GM12878 (cell line): Measurements from ENCODE around the gene TMEM229B. TPM values are rescaled to one million over a fixed set of nuclear protein-coding genes. Genes with fewer than 3 reads are reported as not detected.
A peak's percentile ranks its signal among the peaks of the same experiment; 100 is the strongest.

ENCODE experiments used
- CHD2 ChIP-seq: IDR thresholded peaks from 2 replicates; pipeline ENCODE4 v1.6.1; 2011; ENCODE audit warnings: low read depth, low read length, improper control_type of control experiment, borderline replicate concordance
- CREM ChIP-seq: IDR thresholded peaks from 2 replicates; pipeline ENCODE4 v1.6.1; 2014; ENCODE audit warnings: antibody characterized with exemption, low read depth
- ETV6 ChIP-seq, 2 experiments: fragments of 450-650 bp in 1 of 2; IDR thresholded peaks in 1 of 2; conservative IDR thresholded peaks in 1 of 2; 2 replicates each; pipeline ENCODE4 v1.6.1; 2014; ENCODE audit warnings: antibody characterized with exemption in 1 of 2, borderline replicate concordance in 1 of 2, low read depth in 1 of 2, mild to moderate bottlenecking in 1 of 2, moderate library complexity in 1 of 2
- HSF1 ChIP-seq: fragments of 150-350 bp; IDR thresholded peaks from 2 replicates; pipeline ENCODE4 v1.6.1; 2014; ENCODE audit warnings: mild to moderate bottlenecking, low read depth, low read length
- IRF4 ChIP-seq: IDR thresholded peaks from 2 replicates; pipeline ENCODE4 v1.6.1; 2011; ENCODE audit warnings: low read depth, low read length
- JUNB ChIP-seq: IDR thresholded peaks from 2 replicates; pipeline ENCODE4 v1.6.1; 2016; ENCODE audit warnings: antibody characterized with exemption, mild to moderate bottlenecking
- JUND ChIP-seq: IDR thresholded peaks from 2 replicates; pipeline ENCODE4 v1.6.1; 2012; ENCODE audit warnings: low read depth, mild to moderate bottlenecking, low read length, improper control_type of control experiment, moderate library complexity
- KLF5 ChIP-seq: fragments of 450-650 bp; IDR thresholded peaks from 2 replicates; pipeline ENCODE4 v1.6.1; 2014; ENCODE audit warnings: mild to moderate bottlenecking; ENCODE audit not compliant: partially characterized antibody
- MTA3 ChIP-seq: IDR thresholded peaks from 2 replicates; pipeline ENCODE4 v1.6.1; 2012; ENCODE audit warnings: low read length, inconsistent platforms, borderline replicate concordance
- NR2C1 ChIP-seq: fragments of 450-650 bp; IDR thresholded peaks from 2 replicates; pipeline ENCODE4 v1.6.1; 2017; ENCODE audit warnings: antibody characterized with exemption, mild to moderate bottlenecking, moderate library complexity
- NR2F1 ChIP-seq: fragments of 450-650 bp; conservative IDR thresholded peaks from 2 replicates; pipeline ENCODE4 v1.6.1; 2017; ENCODE audit warnings: mild to moderate bottlenecking
- POU2F2 ChIP-seq: IDR thresholded peaks from 3 replicates; pipeline ENCODE4 v1.6.1; 2011; ENCODE audit warnings: low read depth, mild to moderate bottlenecking, low read length, borderline replicate concordance
- RAD21 ChIP-seq: IDR thresholded peaks from 2 replicates; pipeline ENCODE4 v1.6.1; 2011; ENCODE audit warnings: mild to moderate bottlenecking, low read depth, low read length, moderate library complexity; ENCODE audit not compliant: insufficient read depth
- RELB ChIP-seq: fragments of 450-650 bp; IDR thresholded peaks from 2 replicates; pipeline ENCODE4 v1.6.1; 2017; ENCODE audit warnings: low read depth, mild to moderate bottlenecking, moderate library complexity
- RFX5 ChIP-seq: IDR thresholded peaks from 2 replicates; pipeline ENCODE4 v1.6.1; 2011; ENCODE audit warnings: low read depth, low read length, improper control_type of control experiment
- SMC3 ChIP-seq: IDR thresholded peaks from 2 replicates; pipeline ENCODE4 v1.6.1; 2011; ENCODE audit warnings: low read length, improper control_type of control experiment, borderline replicate concordance
- SPI1 ChIP-seq: IDR thresholded peaks from 2 replicates; pipeline ENCODE4 v1.6.1; 2011; ENCODE audit warnings: low read depth, mild to moderate bottlenecking, low read length, moderate library complexity, borderline replicate concordance; ENCODE audit not compliant: insufficient read depth
- ZBED1 ChIP-seq: IDR thresholded peaks from 2 replicates; pipeline ENCODE4 v1.6.1; 2016; ENCODE audit warnings: borderline replicate concordance
- ZNF207 ChIP-seq: fragments of 450-650 bp; IDR thresholded peaks from 2 replicates; pipeline ENCODE4 v1.6.1; 2014; ENCODE audit warnings: antibody characterized with exemption, mild to moderate bottlenecking, borderline replicate concordance
- ZSCAN29 ChIP-seq: fragments of 450-650 bp; IDR thresholded peaks from 2 replicates; pipeline ENCODE4 v1.6.1; 2017; ENCODE audit warnings: mild to moderate bottlenecking, moderate library complexity
- polyA plus RNA-seq, 11 experiments: library from polyadenylated mRNA; depleted of rRNA in 4 of 11; unstranded in 6 of 11; stranded (reverse) in 5 of 11; fragments of >200 nt; fragmentation: Nextera tagmentation in 4 of 11; fragmentation: Illumina TruSeq in 1 of 11; extraction: Ambion mirVana in 4 of 11; extraction: Trizol in 1 of 11; gene quantifications; 1 replicate in 1 of 11; 2 replicates in 10 of 11; pipeline versions ENCODE4 v1.2.1 to v1.2.3, GENCODE V29; 2011 to 2016; ENCODE audit warnings: inconsistent platforms in 2 of 11, missing spikeins in 2 of 11, low read depth in 1 of 11
- total RNA-seq, 4 experiments: library from RNA; depleted of rRNA in 3 of 4; stranded (reverse); fragments of >200 nt in 3 of 4; fragmentation: Illumina TruSeq in 1 of 4; extraction: Trizol in 1 of 4; gene quantifications; 2 replicates each; pipeline versions ENCODE4 v1.2.1 to v1.2.3, GENCODE V29; 2013 to 2021
- TF ChIP-seq, protein P1 (sequence below): fragments of 450-650 bp; IDR thresholded peaks from 2 replicates; pipeline ENCODE4 v1.6.1; 2016; ENCODE audit warnings: mild to moderate bottlenecking
- TF ChIP-seq, protein P2 (sequence below): fragments of 450-650 bp; formaldehyde crosslinking; IDR thresholded peaks from 2 replicates; pipeline ENCODE4 v1.4.0; 2022; ENCODE audit warnings: mild to moderate bottlenecking, moderate library complexity

Gene TMEM229B
- total and polyA plus RNA-seq, 10 of the 15 experiments (the other 5 are each of a cell fraction or from before 2014, with no cell fraction given): 0.24 to 5.3 (median 1.7) TPM

DNA sequence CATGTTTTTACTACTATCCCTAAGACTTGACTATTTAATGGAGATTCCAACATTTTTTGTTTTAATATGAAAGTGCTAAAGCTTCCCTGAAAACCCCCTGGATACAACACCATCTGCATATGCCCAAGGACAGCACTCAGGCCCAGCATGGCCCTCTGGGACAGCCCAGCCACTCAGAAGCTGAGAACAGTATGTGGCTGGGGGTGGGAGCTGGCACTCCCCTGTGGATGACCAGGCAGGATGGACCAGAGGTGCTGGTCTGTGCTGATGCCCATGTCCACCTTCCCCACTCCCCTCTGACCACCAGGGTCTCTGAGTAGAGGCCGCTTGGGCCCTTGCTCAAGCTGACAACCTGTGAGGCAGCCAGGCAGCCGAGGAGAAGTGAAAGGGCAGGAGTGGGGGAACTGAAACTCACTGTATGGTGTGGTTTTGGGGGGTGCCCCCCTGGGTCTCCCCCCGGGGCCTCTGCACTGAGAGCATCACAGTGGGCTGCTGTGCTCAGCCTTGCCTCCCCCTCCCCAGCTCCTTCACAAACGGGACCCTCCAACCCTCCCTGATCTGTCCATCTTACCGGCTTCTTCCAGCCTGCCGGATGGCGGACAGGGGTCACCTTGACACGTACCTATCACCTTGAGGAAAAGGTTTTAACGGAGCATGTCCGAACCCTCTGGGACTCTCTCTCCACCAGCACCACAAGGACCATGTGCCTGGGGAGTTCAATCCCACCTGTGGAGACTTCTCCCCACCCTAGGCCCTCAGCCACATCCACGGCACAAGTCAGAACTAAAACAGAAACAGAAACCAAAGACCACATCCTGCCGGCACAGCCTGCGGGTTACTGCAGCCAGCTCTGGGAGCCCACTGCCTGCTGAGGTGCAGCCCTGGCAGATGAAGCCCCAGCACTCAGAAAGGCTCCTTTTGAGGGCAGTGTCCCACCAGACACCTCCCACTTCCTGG, at the start of gene TMEM229B (continued):
- TF ChIP-seq POU2F2 (peak; percentile 83; the same call in 2 of the 3 replicates), ZNF207 (0 out of 2 replicates have a peak, but pooled peaks have one; percentile 20), SMC3 (no peak), CREM (peak; percentile 86), RAD21 (peak; percentile 28; the same call in 1 of the 2 replicates), HSF1 (no peak), IRF4 (peak; percentile 99), JUNB (peak; percentile 84), SPI1 (peak; percentile 100), MTA3 (peak; percentile 37; the same call in 1 of the 2 replicates), JUND (peak; percentile 84), ETV6 (conservative IDR thresholded peaks at IDR 0.05 in 1 of 2, IDR thresholded peaks at IDR 0.05 in 1 of 2; ENCODE audit: borderline replicate concordance in 1 of 2, low read depth in 1 of 2) (peak in 1 of 2 experiments; percentile 83; a peak in 2 of 4 replicates), KLF5 (no peak), CHD2 (peak; percentile 65), ZSCAN29 (no peak), NR2C1 (no peak), RFX5 (0 out of 2 replicates have a peak, but pooled peaks have one; percentile 47), NR2F1 (peak; percentile 94), RELB (peak; percentile 96), ZBED1 (peak; percentile 90; the same call in 1 of the 2 replicates)
- TF ChIP-seq, protein P1, sequence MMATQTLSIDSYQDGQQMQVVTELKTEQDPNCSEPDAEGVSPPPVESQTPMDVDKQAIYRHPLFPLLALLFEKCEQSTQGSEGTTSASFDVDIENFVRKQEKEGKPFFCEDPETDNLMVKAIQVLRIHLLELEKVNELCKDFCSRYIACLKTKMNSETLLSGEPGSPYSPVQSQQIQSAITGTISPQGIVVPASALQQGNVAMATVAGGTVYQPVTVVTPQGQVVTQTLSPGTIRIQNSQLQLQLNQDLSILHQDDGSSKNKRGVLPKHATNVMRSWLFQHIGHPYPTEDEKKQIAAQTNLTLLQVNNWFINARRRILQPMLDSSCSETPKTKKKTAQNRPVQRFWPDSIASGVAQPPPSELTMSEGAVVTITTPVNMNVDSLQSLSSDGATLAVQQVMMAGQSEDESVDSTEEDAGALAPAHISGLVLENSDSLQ: peak; percentile 74
- TF ChIP-seq, protein P2, sequence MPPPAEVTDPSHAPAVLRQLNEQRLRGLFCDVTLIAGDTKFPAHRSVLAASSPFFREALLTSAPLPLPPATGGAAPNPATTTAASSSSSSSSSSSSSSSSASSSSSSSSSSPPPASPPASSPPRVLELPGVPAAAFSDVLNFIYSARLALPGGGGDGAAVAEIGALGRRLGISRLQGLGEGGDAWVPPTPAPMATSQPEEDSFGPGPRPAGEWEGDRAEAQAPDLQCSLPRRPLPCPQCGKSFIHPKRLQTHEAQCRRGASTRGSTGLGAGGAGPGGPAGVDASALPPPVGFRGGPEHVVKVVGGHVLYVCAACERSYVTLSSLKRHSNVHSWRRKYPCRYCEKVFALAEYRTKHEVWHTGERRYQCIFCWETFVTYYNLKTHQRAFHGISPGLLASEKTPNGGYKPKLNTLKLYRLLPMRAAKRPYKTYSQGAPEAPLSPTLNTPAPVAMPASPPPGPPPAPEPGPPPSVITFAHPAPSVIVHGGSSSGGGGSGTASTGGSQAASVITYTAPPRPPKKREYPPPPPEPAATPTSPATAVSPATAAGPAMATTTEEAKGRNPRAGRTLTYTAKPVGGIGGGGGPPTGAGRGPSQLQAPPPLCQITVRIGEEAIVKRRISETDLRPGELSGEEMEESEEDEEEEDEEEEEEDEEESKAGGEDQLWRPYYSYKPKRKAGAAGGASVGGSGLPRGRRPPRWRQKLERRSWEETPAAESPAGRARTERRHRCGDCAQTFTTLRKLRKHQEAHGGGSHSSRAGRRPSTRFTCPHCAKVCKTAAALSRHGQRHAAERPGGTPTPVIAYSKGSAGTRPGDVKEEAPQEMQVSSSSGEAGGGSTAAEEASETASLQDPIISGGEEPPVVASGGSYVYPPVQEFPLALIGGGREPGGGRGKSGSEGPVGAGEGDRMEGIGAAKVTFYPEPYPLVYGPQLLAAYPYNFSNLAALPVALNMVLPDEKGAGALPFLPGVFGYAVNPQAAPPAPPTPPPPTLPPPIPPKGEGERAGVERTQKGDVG (CRISPR knock-in tag): no peak
